Adrenal gland (tissue), 5 donors: ENCODE data around the gene SLC26A2.

ENCODE experiments used
- CTCF ChIP-seq, 6 experiments: fragments of 450-650 bp in 4 of 6; fragments of 200-600 bp in 2 of 6; sonication (generic) in 1 of 6; IDR thresholded peaks; 1 replicate in 5 of 6; 2 replicates in 1 of 6; pipeline versions ENCODE4 v1.5.1 to v1.8.0; 2016 to 2021; ENCODE audit warnings: antibody characterized with exemption in 6 of 6, mild to moderate bottlenecking in 2 of 6, moderate library complexity in 1 of 6
- POLR2A ChIP-seq, 2 donors: fragments of 450-650 bp; IDR thresholded peaks; one replicate each; pipeline ENCODE4 v1.6.1; 2017; ENCODE audit warnings: antibody characterized with exemption in 2 of 2, mild to moderate bottlenecking in 2 of 2, moderate library complexity in 1 of 2
- donor health status: DM: no; HTN: no; CAD: no.

- no peak for TF ChIP-seq CTCF (IDR thresholded peaks at IDR 0.05)
- no peak for TF ChIP-seq POLR2A (IDR thresholded peaks at IDR 0.05)
Observed at GRCh38 chr5:149956685-149957084, 3.9 kb upstream of the SLC26A2 start.
